ENCODE data around the gene MRAS.
"Not testable (repeated sequence)": the region's sequence is repeated elsewhere in the genome, so short reads cannot be mapped to it uniquely, and the experiment has no call there.

MRAS gene

GRCh38 chr3:138371070-138371965 is 22.9 kb downstream of the MRAS start:
- no peak overlapping the region for H3K4me3 ChIP-seq (ENCODE audit: low read length)
- DNase-seq (ENCODE audit: low read depth): no peak
- TF ChIP-seq CTCF (conservative IDR thresholded peaks at IDR 0.05; ENCODE audit: low read length): no peak

GRCh38 chr3:138373087-138373735 is 24.8 kb downstream of the MRAS start:
- no peak overlapping the region for H3K4me3 ChIP-seq (ENCODE audit: low read length)
- no peak for DNase-seq (ENCODE audit: low read depth)
- TF ChIP-seq CTCF (conservative IDR thresholded peaks at IDR 0.05; ENCODE audit: low read length): no peak

- no peak for DNase-seq (ENCODE audit: low read depth)
- no peak overlapping the region for H3K4me3 ChIP-seq (ENCODE audit: low read length)
- TF ChIP-seq CTCF (conservative IDR thresholded peaks at IDR 0.05; ENCODE audit: low read length): no peak
Observed at GRCh38 chr3:138373736-138374094, 25.3 kb downstream of the MRAS start.

- H3K4me3 ChIP-seq (ENCODE audit: low read length): no peak overlapping the region
- no peak for DNase-seq (ENCODE audit: low read depth)
- TF ChIP-seq CTCF (conservative IDR thresholded peaks at IDR 0.05; ENCODE audit: low read length): no peak
Observed at GRCh38 chr3:138374573-138375134, 26.3 kb downstream of the MRAS start.

GRCh38 chr3:138375447-138375846 is 27.1 kb downstream of the MRAS start:
- no peak overlapping the region for H3K4me3 ChIP-seq (ENCODE audit: low read length)
- DNase-seq (ENCODE audit: low read depth): no peak
- no peak for TF ChIP-seq CTCF (conservative IDR thresholded peaks at IDR 0.05; ENCODE audit: low read length)

GRCh38 chr3:138376663-138377062 is 28.3 kb downstream of the MRAS start:
- no peak for TF ChIP-seq CTCF (conservative IDR thresholded peaks at IDR 0.05; ENCODE audit: low read length)
- DNase-seq (ENCODE audit: low read depth): no peak
- no peak overlapping the region for H3K4me3 ChIP-seq (ENCODE audit: low read length)

- H3K4me3 ChIP-seq (ENCODE audit: low read length): not testable (repeated sequence)
Observed at GRCh38 chr3:138377212-138377611, 28.8 kb downstream of the MRAS start.

More at GRCh38 chr3:138377212-138377611, 28.8 kb downstream of the MRAS start:
- not testable (repeated sequence) for DNase-seq (ENCODE audit: low read depth)
